Measurements from ENCODE around the gene TLCD4.
"Not testable (repeated sequence)": the region's sequence is repeated elsewhere in the genome, so short reads cannot be mapped to it uniquely, and the experiment has no call there.

Gene TLCD4

GRCh38 chr1:95117207-95118066 is at the start of gene TLCD4:
Gene TLCD4, plus strand, starts transcription at chr1:95117355. Its CDS starts 26,547 bp downstream, at chr1:95143902.
- no peak for DNase-seq (ENCODE audit: low read depth in 2 of 2, low spot score in 1 of 2)

- no peak for DNase-seq (ENCODE audit: low read depth in 2 of 2, low spot score in 1 of 2)
Observed at GRCh38 chr1:95067568-95067967, 49.6 kb upstream of the TLCD4 start.

GRCh38 chr1:95068956-95069709 is 48.0 kb upstream of the TLCD4 start:
- no peak for DNase-seq (ENCODE audit: low read depth in 2 of 2, low spot score in 1 of 2)

- DNase-seq (ENCODE audit: low read depth in 2 of 2, low spot score in 1 of 2): no peak
Observed at GRCh38 chr1:95069710-95070093, 47.5 kb upstream of the TLCD4 start.

- no peak for DNase-seq (ENCODE audit: low read depth in 2 of 2, low spot score in 1 of 2)
Observed at GRCh38 chr1:95071539-95071938, 45.6 kb upstream of the TLCD4 start.

GRCh38 chr1:95072117-95072516 is 45.0 kb upstream of the TLCD4 start:
- DNase-seq (ENCODE audit: low read depth in 2 of 2, low spot score in 1 of 2): no peak

GRCh38 chr1:95072532-95073419 is 44.4 kb upstream of the TLCD4 start, which contains the start of gene ALG14:
Gene ALG14, minus strand, starts transcription at chr1:95072951. Its CDS starts 53 bp downstream, at chr1:95072898.
- peak; percentile 76 to 88 for DNase-seq (ENCODE audit: low read depth in 2 of 2, low spot score in 1 of 2)

GRCh38 chr1:95073446-95073845 is 43.7 kb upstream of the TLCD4 start:
- DNase-seq (ENCODE audit: low read depth in 2 of 2, low spot score in 1 of 2): no peak

GRCh38 chr1:95076034-95076433 is 41.1 kb upstream of the TLCD4 start:
- DNase-seq (ENCODE audit: low read depth in 2 of 2, low spot score in 1 of 2): no peak

- DNase-seq (ENCODE audit: low read depth in 2 of 2, low spot score in 1 of 2): no peak
Observed at GRCh38 chr1:95080446-95080845, 36.7 kb upstream of the TLCD4 start.

GRCh38 chr1:95080879-95081278 is 36.3 kb upstream of the TLCD4 start:
- no peak for DNase-seq (ENCODE audit: low read depth in 2 of 2, low spot score in 1 of 2)

- DNase-seq (ENCODE audit: low read depth in 2 of 2, low spot score in 1 of 2): no peak
Observed at GRCh38 chr1:95084317-95085176, 32.6 kb upstream of the TLCD4 start.

- no peak for DNase-seq (ENCODE audit: low read depth in 2 of 2, low spot score in 1 of 2)
Observed at GRCh38 chr1:95085376-95085775, 31.8 kb upstream of the TLCD4 start.

GRCh38 chr1:95086949-95087533 is 30.1 kb upstream of the TLCD4 start:
- no peak for DNase-seq (ENCODE audit: low read depth in 2 of 2, low spot score in 1 of 2)

- DNase-seq (ENCODE audit: low read depth in 2 of 2, low spot score in 1 of 2): no peak
Observed at GRCh38 chr1:95088303-95088702, 28.9 kb upstream of the TLCD4 start.

GRCh38 chr1:95089650-95090287 is 27.4 kb upstream of the TLCD4 start:
- DNase-seq (ENCODE audit: low read depth in 2 of 2, low spot score in 1 of 2): no peak

- DNase-seq (ENCODE audit: low read depth in 2 of 2, low spot score in 1 of 2): not testable (repeated sequence)
Observed at GRCh38 chr1:95091290-95091689, 25.9 kb upstream of the TLCD4 start.

- DNase-seq (ENCODE audit: low read depth in 2 of 2, low spot score in 1 of 2): not testable (repeated sequence)
Observed at GRCh38 chr1:95092891-95093290, 24.3 kb upstream of the TLCD4 start.

GRCh38 chr1:95093296-95093695 is 23.9 kb upstream of the TLCD4 start:
- no peak for DNase-seq (ENCODE audit: low read depth in 2 of 2, low spot score in 1 of 2)
